ENCODE data around the gene SLC37A3.

SLC37A3 gene

DNA sequence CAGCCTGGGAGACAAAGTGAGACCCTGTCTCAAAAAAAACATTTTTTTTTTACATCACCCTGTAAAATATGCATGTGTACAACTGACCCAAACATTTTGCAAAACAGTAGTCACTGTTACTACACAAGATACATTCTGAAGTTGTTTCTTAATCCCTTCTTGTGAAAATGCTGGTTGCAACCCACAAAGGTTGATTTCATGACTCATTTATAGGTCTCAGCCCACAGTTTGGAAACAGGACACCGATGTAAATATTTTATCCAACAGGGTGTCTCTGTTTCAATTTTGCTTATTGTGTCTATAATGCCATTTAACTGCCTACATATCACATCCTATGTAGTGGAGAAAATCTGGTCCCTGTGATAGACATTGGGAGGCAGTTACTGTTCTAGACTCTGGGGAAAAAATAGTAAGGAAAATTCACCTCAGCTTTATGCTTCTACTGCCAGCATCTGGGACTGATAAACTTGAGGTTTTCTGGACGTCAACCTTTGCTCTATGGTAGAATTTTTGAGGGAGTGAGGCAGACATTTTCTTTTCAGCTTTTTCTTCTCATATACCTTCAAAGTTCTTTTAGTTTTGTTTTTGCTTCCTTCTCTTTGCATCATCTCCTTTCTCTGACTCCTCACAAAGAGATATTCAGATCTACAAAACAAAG lies 4.0 kb upstream of the SLC37A3 start:
- no peak for DNase-seq (ENCODE audit: low read depth in 4 of 4, low spot score in 1 of 4)

DNA sequence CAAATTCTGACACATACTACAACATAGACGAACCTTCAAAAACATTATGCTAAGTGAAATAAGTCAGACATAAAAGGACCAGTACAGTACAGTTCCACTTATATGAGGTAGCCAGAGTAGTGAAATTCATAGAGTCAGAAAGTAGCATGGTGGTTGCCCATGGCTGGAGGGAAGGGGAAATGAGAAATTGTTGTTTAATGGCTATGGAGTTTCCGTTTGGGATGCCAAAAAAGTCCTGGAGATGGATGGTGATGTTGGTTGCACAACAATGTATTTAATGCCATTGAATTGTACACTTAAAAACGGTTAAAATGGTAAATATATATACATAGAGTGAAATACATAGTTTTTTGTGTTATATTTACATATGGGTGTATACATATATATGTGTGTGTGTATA lies 2.1 kb upstream of the SLC37A3 start:
- no peak for DNase-seq (ENCODE audit: low read depth in 4 of 4, low spot score in 1 of 4)

DNA sequence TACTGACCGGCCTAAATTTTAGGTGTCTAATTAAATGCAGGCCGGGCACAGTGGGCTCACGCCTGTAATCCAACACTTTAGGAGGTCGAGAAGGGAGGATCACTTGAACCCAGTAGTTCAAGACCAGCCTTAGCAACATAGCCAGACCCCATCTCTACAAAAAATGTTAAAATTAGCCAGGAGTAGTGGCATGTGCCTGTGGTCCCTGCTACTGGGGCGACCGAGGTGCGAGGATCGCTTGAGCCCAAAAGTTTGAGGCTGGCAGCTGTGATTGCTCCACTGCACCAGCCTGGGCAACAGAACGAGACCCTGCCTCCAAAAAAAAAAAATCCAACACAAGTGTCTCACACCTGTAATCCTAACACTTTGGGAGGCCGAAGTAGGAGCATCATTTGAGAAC lies 491 bp upstream of the SLC37A3 start:
- DNase-seq (ENCODE audit: low read depth in 4 of 4, low spot score in 1 of 4): no peak

DNA sequence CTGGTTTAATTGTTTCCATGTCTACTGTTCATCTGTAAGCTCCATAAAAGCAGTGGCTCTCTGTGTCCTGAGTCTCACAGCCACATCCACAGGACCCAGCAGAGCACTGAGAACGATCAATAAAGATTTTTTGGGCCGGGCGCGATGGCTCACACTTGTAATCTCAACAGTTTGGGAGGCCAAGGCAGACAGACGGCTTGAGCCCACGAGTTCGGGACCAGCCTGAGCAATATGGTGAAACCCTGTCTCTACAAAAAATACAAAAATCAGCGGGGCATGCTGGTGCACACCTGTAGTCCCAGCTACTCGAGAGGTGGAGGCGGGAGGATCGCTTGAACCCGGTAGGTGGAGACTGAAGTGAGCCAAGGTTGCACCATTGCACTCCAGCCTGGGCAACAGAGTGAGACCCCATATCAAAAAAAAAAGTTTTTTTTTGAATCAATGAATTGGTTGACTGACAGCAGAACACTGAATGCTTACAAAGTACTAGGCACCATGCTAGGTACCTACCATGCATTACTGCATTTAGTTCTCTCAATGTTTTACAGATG lies 4.5 kb downstream of the SLC37A3 start:
- DNase-seq (ENCODE audit: low read depth in 4 of 4, low spot score in 1 of 4): no peak

DNA sequence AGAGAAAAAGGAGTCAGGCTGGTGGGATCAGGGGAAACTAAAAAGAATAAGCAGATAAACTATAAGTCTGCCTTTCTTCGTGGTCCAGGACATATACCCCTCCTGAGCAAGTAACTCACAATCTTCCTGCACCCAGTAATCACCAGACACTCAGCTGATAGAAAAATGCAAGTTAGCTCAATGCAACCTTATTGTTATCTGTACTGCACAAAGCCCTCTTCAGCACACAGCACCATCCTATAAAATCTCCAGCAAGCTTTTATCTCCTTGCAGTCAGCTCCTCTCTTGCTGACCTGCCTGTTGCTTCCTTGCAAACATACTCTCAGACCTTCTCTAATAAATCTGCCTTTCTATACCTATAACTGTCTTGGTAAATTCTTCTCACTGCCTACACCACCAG lies 6.7 kb downstream of the SLC37A3 start:
- DNase-seq (ENCODE audit: low read depth in 4 of 4, low spot score in 1 of 4): no peak

DNA sequence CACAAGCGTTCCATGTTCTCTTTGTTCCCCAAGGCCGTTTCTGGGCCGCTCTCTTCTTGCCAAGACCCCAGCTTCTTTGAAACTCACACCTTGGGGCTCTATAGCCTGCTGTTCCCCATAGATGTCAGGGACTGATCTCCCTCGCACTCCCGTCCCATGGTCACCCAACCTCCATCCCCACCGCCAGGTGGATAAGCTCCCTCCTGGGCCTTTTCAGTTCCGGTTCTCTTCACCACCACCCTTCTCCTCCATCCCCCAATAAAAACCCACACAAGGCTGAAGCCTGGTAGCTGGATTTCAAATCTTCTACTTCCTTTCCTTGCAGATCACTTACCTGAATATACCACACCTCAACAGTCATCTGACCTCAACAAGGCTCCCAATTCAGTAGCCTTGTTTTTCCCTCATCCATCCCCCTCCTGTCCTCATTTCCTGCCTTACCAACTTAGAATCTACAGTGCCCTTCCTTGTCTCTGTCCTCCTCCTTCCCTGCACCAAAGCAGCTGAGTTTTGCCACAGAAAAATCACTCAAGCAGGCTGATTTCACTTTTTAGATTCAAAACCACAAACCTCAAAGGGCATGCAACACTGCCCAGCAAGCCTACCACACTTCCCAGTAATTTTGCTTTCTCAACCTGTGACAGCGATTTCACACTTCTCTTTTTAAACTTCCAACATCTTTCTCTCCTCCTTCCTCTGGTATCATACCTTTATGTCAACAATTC lies 7.7 kb downstream of the SLC37A3 start:
- DNase-seq (ENCODE audit: low read depth in 4 of 4, low spot score in 1 of 4): no peak

DNA sequence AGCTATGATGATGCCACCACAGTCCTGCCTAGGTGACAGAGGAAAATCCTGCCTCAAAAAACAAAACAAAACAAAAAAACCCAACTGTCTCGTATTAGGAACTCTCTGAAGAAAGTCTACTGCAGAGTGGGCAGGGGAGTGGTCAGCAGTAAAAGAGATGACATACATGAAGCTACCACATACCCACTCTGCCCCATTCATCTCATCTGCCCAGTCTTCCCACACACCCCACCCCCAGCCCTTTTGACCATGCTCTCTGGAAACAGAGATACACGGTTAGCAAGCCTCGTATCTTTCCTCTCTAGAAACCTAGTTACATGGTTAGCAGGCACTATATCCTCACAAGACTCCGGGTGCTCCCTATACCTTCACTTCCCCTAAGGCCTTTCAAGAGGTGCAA lies 8.3 kb downstream of the SLC37A3 start:
- DNase-seq (ENCODE audit: low read depth in 4 of 4, low spot score in 1 of 4): no peak

DNA sequence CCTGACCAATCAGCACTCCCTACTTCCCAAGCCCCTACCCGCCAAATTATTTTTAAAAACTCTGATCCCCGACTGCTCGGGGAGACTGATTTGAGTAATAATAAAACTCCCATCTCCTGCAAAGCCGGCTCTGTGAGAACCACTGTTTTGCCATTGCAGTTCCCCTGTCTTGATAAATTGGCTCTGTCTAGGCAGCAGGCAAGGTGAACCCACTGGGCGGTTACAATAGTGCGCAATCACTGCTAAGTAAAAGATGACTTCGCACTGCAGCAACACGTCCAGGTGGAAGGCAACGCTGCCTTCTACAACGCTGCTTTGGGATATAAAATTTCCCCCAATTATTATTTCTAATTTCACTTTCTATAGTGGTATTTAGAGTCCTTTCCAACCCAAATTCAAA lies 8.9 kb downstream of the SLC37A3 start:
- no peak for DNase-seq (ENCODE audit: low read depth in 4 of 4, low spot score in 1 of 4)

DNA sequence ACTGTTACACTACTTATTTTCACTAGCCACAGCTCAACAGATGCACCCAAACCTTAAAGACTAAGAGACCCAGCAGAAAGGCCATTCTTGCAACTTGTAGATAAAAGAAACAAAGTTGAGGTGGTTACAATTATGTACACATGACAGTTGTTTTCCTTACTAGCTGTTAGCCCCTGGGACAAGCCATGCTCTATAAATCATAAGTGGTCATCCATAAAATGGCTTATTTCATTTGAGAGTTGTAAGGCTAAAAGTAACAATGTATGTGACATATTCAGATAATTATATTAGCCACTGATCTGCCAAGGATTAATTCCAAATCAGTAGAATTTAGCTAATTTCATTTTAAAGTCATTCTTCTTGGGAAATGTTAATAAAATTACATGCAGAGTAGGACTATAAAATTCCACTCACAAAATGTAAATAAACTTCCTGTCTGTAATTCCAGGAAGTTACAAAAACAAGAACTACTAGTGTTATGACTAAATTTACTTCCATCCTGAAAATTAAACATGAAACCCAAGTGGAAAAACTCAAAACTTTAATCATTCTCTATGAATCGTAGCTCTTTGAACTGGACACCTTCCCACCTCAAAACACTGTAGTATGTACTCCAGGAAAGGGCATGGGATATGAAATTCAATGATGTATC lies 13.3 kb downstream of the SLC37A3 start:
- no peak for DNase-seq (ENCODE audit: low read depth in 4 of 4, low spot score in 1 of 4)

DNA sequence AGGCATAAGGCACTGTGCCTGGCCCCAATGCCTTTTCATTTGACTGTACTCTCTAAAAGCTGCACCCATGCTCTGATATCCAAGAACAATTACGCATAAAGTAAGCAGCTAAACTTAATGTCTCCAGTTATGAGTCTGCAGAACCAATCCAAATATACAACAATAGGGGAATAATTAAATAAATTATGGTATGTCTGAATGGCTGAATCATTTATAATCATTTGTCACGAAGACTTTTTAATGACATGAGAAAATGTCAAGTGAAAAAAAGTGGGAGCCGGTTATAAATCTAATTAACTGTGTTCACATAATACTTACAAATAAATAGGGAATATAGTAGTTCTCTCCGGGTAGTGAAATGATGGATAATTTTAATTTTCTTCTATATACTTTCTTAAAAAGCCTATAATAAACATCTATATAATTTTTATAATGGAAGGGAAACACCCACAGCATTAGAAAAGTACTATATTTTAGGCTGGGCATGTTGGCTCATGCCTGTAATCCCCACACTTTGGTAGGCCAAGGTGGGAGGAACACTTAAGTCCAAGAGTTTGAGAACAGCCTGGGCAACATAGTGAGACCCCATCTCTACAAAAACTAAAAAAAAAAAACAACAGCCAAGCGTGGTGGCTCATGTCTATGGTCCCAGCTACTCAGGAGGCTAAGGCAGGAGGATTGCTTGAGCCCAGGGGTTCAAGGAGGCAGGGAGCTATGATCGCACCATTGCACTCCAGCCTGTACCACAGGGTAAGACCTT lies 14.2 kb downstream of the SLC37A3 start:
- no peak for DNase-seq (ENCODE audit: low read depth in 4 of 4, low spot score in 1 of 4)

DNA sequence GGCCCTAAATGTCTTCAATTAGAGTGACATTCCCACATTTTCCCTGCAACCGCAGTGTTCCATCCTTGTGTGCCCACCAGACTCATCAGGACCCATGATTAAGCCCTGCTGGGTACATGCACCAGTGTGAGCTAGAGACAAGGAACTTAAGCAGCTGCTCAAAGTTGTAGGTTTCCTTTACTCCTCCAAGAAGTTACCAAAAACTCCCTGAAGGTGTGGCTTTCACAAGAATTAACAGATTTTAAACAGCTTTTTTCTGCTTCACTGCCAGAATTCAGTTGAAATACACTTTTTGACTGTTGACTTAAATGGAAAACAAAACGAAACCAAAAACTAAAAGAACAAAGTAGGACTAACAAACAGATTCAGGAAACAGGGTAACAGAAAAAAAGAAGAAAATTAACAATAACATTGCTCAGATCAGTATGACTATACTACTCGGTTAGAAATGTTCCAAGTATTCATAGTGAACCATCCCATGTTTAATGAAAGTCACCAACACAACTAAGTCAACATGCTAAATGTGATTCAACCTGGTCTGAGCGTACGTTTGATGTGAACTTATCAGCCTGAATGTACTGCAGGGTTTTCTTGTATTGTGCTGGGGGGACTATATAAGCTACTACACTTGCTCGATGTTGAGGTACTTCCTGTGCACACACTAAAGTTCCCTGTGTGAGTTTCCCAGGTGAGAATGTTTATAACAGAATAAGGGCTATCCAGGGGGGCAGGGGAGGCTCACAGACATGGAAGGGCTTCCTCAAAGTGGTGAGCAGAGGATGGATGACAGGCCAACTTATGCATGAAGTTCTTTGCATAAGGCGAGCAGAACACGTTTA lies 22.2 kb downstream of the SLC37A3 start:
- no peak for DNase-seq (ENCODE audit: low read depth in 4 of 4, low spot score in 1 of 4)

DNA sequence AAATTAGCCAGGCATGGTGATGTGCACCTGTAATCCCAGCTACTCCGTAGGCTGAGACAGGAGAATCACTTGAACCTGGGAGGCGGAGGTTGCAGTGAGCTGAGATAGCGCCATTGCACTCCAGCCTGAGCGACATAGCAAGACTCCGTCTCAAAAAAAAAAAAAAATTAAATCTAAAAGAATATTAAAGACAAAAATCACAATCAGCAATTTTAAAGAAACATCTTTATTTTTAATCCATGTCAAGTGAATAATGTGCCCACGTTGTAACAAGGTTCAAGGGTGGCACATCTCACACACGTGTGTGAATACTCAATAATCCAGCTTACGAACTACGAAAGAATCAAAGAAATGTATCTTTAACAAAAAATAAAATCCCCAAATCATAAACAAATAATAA lies 23.0 kb downstream of the SLC37A3 start:
- no peak for DNase-seq (ENCODE audit: low read depth in 4 of 4, low spot score in 1 of 4)

DNA sequence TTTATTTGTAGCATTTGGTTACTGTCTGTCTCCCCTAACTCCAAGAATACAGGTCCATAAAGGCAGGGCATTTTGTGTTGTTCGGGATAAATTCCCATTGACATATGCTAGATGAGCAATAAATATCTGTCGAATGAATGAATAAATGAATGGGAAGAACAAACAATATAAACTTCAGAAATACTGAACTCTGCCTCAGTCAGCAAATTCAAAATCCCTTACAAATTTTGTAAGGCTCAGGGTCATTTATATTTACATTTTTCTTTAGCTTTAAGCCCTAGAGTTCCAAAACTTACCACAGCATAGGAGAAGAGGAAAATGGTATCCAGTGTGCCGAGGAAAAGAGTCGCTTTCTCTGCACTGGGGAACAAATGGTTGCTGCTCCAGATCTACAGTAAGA lies 29.0 kb downstream of the SLC37A3 start:
- DNase-seq (ENCODE audit: low read depth in 4 of 4, low spot score in 1 of 4): no peak

DNA sequence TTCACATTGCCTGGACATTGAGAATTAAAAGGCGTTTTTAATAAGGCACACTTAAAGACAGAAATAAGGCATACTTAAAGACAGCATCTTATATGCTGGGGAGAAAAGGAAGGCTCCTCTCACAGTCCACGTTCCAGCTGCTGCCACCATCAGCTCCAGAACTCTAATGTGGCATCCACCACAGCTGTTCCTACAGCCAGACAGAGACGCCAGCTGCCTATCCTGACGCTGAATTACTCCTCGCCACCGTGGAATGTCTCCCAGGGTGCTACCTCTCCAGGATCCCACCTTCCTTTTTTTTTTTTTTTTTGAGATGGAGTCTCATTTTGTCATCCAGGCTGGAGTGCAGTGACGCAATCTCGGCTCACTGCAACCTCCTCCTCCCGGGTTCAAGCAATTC lies 30.8 kb downstream of the SLC37A3 start:
- no peak for DNase-seq (ENCODE audit: low read depth in 4 of 4, low spot score in 1 of 4)

DNA sequence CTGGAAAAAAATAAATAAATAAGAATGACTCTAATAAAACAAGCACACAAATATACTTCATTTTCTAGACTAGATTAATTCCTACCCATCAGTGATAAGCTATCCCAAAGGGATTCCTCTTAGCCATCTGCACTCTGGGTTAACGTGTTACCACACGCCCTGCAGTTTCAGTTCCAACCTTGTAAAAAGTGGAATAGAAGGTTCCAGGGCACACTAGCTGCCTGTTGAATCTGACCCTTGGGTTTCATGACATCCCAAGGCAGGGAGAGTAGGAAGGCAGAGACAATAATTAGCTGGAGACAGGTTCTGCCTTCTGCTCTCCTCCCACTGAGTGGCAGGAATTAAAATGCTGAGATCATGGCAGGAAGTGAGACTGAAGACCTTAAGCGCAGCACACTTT lies 33.5 kb downstream of the SLC37A3 start:
- DNase-seq (ENCODE audit: low read depth in 4 of 4, low spot score in 1 of 4): no peak

DNA sequence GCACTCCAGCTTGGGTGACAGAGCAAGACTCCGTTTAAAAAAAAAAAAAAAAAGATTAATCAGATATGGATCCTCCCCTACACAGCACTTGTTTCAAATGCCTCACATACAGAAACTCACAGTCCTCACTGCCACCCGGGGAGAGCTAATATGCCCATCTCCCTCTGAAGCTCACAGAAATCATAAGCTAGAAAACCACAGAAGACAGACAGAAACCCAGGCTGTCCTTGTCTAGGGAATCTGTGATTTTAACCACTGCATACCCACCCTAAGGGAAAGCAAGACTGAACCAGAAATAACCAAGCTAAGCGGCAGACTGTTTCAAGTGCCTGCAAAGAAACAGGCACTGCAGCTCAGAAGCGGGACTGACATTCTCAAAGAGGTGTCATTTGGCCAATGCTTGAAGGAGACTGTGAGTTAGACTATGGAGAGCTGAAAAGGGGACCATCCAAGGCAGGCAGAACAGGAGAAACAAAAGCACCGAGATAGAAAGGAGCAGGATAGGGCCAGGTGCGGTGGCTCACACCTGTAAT lies 37.6 kb downstream of the SLC37A3 start:
- no peak for DNase-seq (ENCODE audit: low read depth in 4 of 4, low spot score in 1 of 4)

DNA sequence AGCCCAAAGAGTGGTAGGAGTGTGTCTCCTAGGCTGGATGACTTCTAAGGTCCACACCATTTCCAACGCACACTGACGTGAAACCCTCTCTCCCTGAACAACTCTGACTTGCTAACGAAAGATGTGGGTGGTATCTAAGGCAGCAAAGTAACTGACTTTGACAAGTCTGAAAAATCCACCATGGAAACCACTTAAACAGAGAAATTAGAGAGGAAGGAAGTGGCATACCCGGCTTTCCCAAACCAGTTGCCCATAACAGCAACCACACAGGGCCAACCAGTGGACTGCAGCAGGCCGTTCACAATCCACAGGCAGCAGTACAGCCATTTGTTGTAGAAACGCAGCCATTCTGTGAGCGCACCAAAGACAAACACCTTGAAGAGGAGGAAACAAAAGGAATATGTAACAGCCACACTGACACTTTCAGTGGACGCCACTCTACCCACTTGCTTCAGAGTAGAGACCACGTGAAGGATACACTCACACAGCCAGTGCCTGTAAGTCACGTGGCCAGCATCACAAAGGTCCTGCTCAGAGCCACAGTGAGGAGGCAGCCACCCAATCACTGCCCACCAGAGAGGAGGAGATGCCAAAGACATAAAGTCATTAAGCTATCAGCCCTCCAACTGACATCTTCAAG lies 39.8 kb downstream of the SLC37A3 start:
- DNase-seq (ENCODE audit: low read depth in 4 of 4, low spot score in 1 of 4): no peak

DNA sequence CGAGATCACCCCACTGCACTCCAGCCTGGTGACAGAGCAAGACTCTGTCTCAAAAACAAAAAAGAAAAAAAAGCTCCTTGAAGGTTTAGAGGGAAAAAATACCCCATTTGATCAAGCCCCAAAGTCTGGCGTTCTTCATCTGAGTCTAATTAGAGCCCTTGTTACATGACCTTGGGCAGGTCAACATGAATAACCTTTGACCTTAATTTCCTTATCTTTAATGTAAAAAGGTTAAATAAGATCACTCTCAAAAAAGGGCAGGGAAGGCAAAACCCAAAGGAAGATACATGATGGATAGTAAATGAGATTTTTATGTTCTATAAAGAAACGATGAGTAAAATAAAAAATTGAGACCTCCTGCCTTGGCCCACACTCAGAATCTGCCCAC lies 40.3 kb downstream of the SLC37A3 start:
- DNase-seq (ENCODE audit: low read depth in 4 of 4, low spot score in 1 of 4): no peak

DNA sequence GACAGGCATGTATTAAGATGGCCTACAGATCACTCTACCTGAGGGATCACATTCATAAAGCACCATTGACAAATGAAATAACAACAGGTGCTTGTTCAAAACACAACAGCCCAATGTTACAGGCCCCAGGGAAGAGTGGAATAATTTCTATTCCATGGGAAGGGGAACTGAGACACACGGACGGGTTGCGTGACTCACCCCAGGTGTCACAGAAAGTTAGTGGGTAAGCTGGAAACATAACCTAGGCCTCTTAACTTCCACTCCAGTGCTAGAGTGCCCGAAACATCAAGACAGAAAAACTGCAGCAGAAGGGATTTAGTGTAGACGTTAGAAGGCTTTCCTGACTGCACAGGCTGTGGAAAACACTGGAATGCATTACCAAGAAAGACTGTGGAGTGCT lies 48.3 kb downstream of the SLC37A3 start:
- no peak for DNase-seq (ENCODE audit: low read depth in 4 of 4, low spot score in 1 of 4)

Data from stimulated activated CD4-positive, alpha-beta T cell treated with anti-CD3 and anti-CD28 coated beads, Interleukin-1b, Interleukin-23, amount 100 ng/mL, for 24 hours (primary cell).